Parathyroid adenoma (tissue), 2 donors: ENCODE measurements around the gene USP48.
"Not testable (repeated sequence)": the region's sequence is repeated elsewhere in the genome, so short reads cannot be mapped to it uniquely, and the experiment has no call there.

Experiments used
- H2AFZ ChIP-seq: fragments of 300-600 bp; sonication (generic); one replicate; pipeline ENCODE4 v1.7.0; 2017; ENCODE audit warnings: antibody characterized with exemption, mild to moderate bottlenecking
- H3K27ac ChIP-seq: fragments of 300-600 bp; sonication (generic); one replicate; pipeline ENCODE4 v1.7.0; 2017
- H3K27me3 ChIP-seq: fragments of 300-600 bp; sonication (generic); one replicate; pipeline ENCODE4 v1.7.0; 2017; ENCODE audit warnings: low read length; ENCODE audit not compliant: control insufficient read depth, insufficient read depth
- H3K36me3 ChIP-seq: fragments of 300-600 bp; sonication (generic); one replicate; pipeline ENCODE4 v1.7.0; 2017; ENCODE audit warnings: low read length; ENCODE audit not compliant: control insufficient read depth, insufficient read depth
- H3K4me1 ChIP-seq: fragments of 300-600 bp; sonication (generic); one replicate; pipeline ENCODE4 v1.7.0; 2017; ENCODE audit warnings: control low read depth
- H3K4me2 ChIP-seq: fragments of 300-600 bp; sonication (generic); one replicate; pipeline ENCODE4 v1.7.0; 2017; ENCODE audit warnings: low read length
- H3K4me3 ChIP-seq: fragments of 300-600 bp; sonication (generic); one replicate; pipeline ENCODE4 v1.7.0; 2017; ENCODE audit warnings: low read depth, low read length
- H3K79me2 ChIP-seq: fragments of 300-600 bp; sonication (generic); one replicate; pipeline ENCODE4 v1.7.0; 2017; ENCODE audit warnings: control low read depth
- H3K9ac ChIP-seq: fragments of 300-600 bp; sonication (generic); one replicate; pipeline ENCODE4 v1.7.0; 2017; ENCODE audit warnings: mild to moderate bottlenecking
- H3K9me3 ChIP-seq: fragments of 300-600 bp; sonication (generic); one replicate; pipeline ENCODE4 v1.7.0; 2017; ENCODE audit warnings: low read length; ENCODE audit not compliant: control insufficient read depth
- CTCF ChIP-seq: fragments of 300-600 bp; sonication (generic); IDR thresholded peaks from one replicate; pipeline ENCODE4 v1.7.0; 2017; ENCODE audit warnings: antibody characterized with exemption, mild to moderate bottlenecking
- donor health status: primary hyperparathyroidism.

Gene USP48

GRCh38 chr1:21775985-21776562 is 6.9 kb downstream of the USP48 start:
- Histone ChIP-seq H2AFZ (no peak overlapping the region), H3K4me3 (no peak overlapping the region), H3K27ac (no peak overlapping the region), H3K79me2 (peaks cover 33% of the 10 kb centered on the region), H3K9ac (no peak overlapping the region), H3K4me1 (no peaks in the 10 kb centered on the region), H3K27me3 (no peaks in the 10 kb centered on the region), H3K4me2 (no peak overlapping the region), H3K36me3 (no peaks in the 10 kb centered on the region), H3K9me3 (no peaks in the 10 kb centered on the region)
- TF ChIP-seq CTCF: no peak

- H3K9me3 ChIP-seq: no peaks in the 10 kb centered on the region
- H3K4me3 ChIP-seq: no peak overlapping the region
- TF ChIP-seq CTCF: no peak
- no peaks in the 10 kb centered on the region for H3K36me3 ChIP-seq
- no peaks in the 10 kb centered on the region for H3K27me3 ChIP-seq
- no peaks in the 10 kb centered on the region for H3K4me1 ChIP-seq
- H3K4me2 ChIP-seq: no peak overlapping the region
- H3K27ac ChIP-seq: no peak overlapping the region
- no peak overlapping the region for H3K9ac ChIP-seq
- H2AFZ ChIP-seq: no peak overlapping the region
- H3K79me2 ChIP-seq: peaks cover 33% of the 10 kb centered on the region
These were observed 7.4 kb downstream of the USP48 start for GRCh38 chr1:21775550-21775914.

- H2AFZ ChIP-seq: no peak overlapping the region
- no peak overlapping the region for H3K4me3 ChIP-seq
- no peaks in the 10 kb centered on the region for H3K9me3 ChIP-seq
- H3K79me2 ChIP-seq: peaks cover 30% of the 10 kb centered on the region
- no peak overlapping the region for H3K4me2 ChIP-seq
- no peak overlapping the region for H3K27ac ChIP-seq
- no peaks in the 10 kb centered on the region for H3K4me1 ChIP-seq
- H3K36me3 ChIP-seq: no peaks in the 10 kb centered on the region
- H3K27me3 ChIP-seq: no peaks in the 10 kb centered on the region
- no peak for TF ChIP-seq CTCF
- H3K9ac ChIP-seq: no peak overlapping the region
These were observed 8.0 kb downstream of the USP48 start for GRCh38 chr1:21774835-21775549.

- H3K79me2 ChIP-seq: peaks cover 32% of the 10 kb centered on the region
- H3K27me3 ChIP-seq: no peaks in the 10 kb centered on the region
- no peak overlapping the region for H3K9ac ChIP-seq
- H3K4me2 ChIP-seq: peak overlapping the region; percentile 15
- no peaks in the 10 kb centered on the region for H3K36me3 ChIP-seq
- no peak overlapping the region for H2AFZ ChIP-seq
- H3K4me1 ChIP-seq: no peaks in the 10 kb centered on the region
- TF ChIP-seq CTCF: no peak
- H3K4me3 ChIP-seq: no peak overlapping the region
- no peak overlapping the region for H3K27ac ChIP-seq
- H3K9me3 ChIP-seq: no peaks in the 10 kb centered on the region
These were observed 9.4 kb downstream of the USP48 start for GRCh38 chr1:21773585-21773984.

- H3K36me3 ChIP-seq, H3K9me3 ChIP-seq, H3K9ac ChIP-seq, H3K4me1 ChIP-seq, H2AFZ ChIP-seq, H3K27me3 ChIP-seq, H3K27ac ChIP-seq, H3K4me3 ChIP-seq, H3K4me2 ChIP-seq: not testable (repeated sequence)
- H3K79me2 ChIP-seq: peaks cover 30% of the 10 kb centered on the region
These were observed 11.3 kb downstream of the USP48 start for GRCh38 chr1:21771672-21772071.

GRCh38 chr1:21770602-21771001 is 12.3 kb downstream of the USP48 start:
- peaks cover 34% of the 10 kb centered on the region for H3K79me2 ChIP-seq
- not testable (repeated sequence) for H3K27me3 ChIP-seq, H3K9me3 ChIP-seq, H3K9ac ChIP-seq, H3K27ac ChIP-seq, H3K4me1 ChIP-seq, H2AFZ ChIP-seq, H3K36me3 ChIP-seq, H3K4me3 ChIP-seq, H3K4me2 ChIP-seq
